Measurements from ENCODE around the gene NUCB1. TPM values are rescaled to one million over a fixed set of nuclear protein-coding genes. Genes with fewer than 3 reads are reported as not detected.
"Not testable (repeated sequence)": the region's sequence is repeated elsewhere in the genome, so short reads cannot be mapped to it uniquely, and the experiment has no call there.

NUCB1 gene
- total and polyA plus RNA-seq, 7 experiments from 2014 or later, result 70.5 to 252 (median 142) TPM

- ChIA-PET CTCF (interaction anchor here (0.6 kb wide), 1 partner anchor 23 kb away, joined by 4 read pairs; no protein-coding TSS in a partner anchor), POLR2A (interaction anchor here (0.6 to 0.8 kb wide), 3 partner anchors 10 to 511 kb away, joined by 3 read pairs; no protein-coding TSS in a partner anchor)
- H3K36me3 ChIP-seq (ENCODE audit: control insufficient read depth in 2 of 3, insufficient read depth in 3 of 3, low read length in 3 of 3), result peaks cover 0 to 25% (median 0%) of the 10 kb centered on the region in 3 experiments
- H3K27ac Mint-ChIP-seq, result peak overlapping the region in 5 of 9 donors; percentile 1 to 89 (median 66)
- intact Hi-C loops (cut with micrococcal nuclease), result no loop called here
- H3K4me3 ChIP-seq (ENCODE audit: low read length), result no peak overlapping the region
- H3K4me1 Mint-ChIP-seq, result peaks cover 21 to 48% (median 29%) of the 10 kb centered on the region in 7 donors
- no peak overlapping the region for H3K27ac ChIP-seq (ENCODE audit: low read depth, low read length)
- peaks cover 27 to 30% of the 10 kb centered on the region in 2 donors for H3K4me1 ChIP-seq (ENCODE audit: control insufficient read depth in 2 of 2, insufficient read depth in 2 of 2, low read length in 2 of 2)
- DNase-seq (peak in 1 of 9 donors; percentile 28), ATAC-seq (peak; percentile 2)
- H3K27me3 Mint-ChIP-seq, result no peaks in the 10 kb centered on the region
- no peaks in the 10 kb centered on the region for H3K27me3 ChIP-seq (ENCODE audit: control insufficient read depth in 2 of 2, insufficient read depth in 2 of 2, low read length in 2 of 2)
- peak overlapping the region in 1 of 10 donors; percentile 27 for H3K4me3 Mint-ChIP-seq
- H3K36me3 Mint-ChIP-seq, result peaks cover 0 to 42% (median 12%) of the 10 kb centered on the region in 5 donors
- no peaks in the 10 kb centered on the region for H3K9me3 ChIP-seq (ENCODE audit: control insufficient read depth in 2 of 3, low read length in 3 of 3)
- H3K9me3 Mint-ChIP-seq, result peaks cover 0 to 17% (median 0%) of the 10 kb centered on the region in 11 donors
Measured at GRCh38 chr19:48878196-48879024, 21.7 kb upstream of the NUCB1 start.

GRCh38 chr19:48879025-48879637 is 21.0 kb upstream of the NUCB1 start:
- Histone ChIP-seq H3K9me3 (ENCODE audit: control insufficient read depth in 2 of 3, low read length in 3 of 3) (no peaks in the 10 kb centered on the region), H3K36me3 (ENCODE audit: control insufficient read depth in 2 of 3, insufficient read depth in 3 of 3, low read length in 3 of 3) (peaks cover 0 to 18% (median 0%) of the 10 kb centered on the region in 3 experiments), H3K4me3 (ENCODE audit: low read length) (no peak overlapping the region), H3K4me1 (ENCODE audit: control insufficient read depth in 2 of 2, insufficient read depth in 2 of 2, low read length in 2 of 2) (peaks cover 19 to 22% of the 10 kb centered on the region in 2 donors), H3K27me3 (ENCODE audit: control insufficient read depth in 2 of 2, insufficient read depth in 2 of 2, low read length in 2 of 2) (no peaks in the 10 kb centered on the region), H3K27ac (ENCODE audit: low read depth, low read length) (no peak overlapping the region)
- no peak overlapping the region for H3K4me3 Mint-ChIP-seq
- DNase-seq (no peak), ATAC-seq (no peak)
- no peaks in the 10 kb centered on the region for H3K27me3 Mint-ChIP-seq
- peak overlapping the region in 2 of 9 donors; percentile 28 to 89 for H3K27ac Mint-ChIP-seq
- H3K9me3 Mint-ChIP-seq, result peaks cover 0 to 17% (median 0%) of the 10 kb centered on the region in 11 donors
- intact Hi-C loops (cut with micrococcal nuclease), result no loop called here
- ChIA-PET CTCF (interaction anchor here (0.6 kb wide), 1 partner anchor 22 kb away, joined by 4 read pairs; no protein-coding TSS in a partner anchor), POLR2A (interaction anchor here (0.5 to 0.7 kb wide), 4 partner anchors 27 to 755 kb away, joined by 3 to 7 read pairs (median 3); no protein-coding TSS in a partner anchor)
- peaks cover 14 to 41% (median 22%) of the 10 kb centered on the region in 7 donors for H3K4me1 Mint-ChIP-seq
- peaks cover 0 to 35% (median 5%) of the 10 kb centered on the region in 5 donors for H3K36me3 Mint-ChIP-seq

- H3K9me3 ChIP-seq (ENCODE audit: control insufficient read depth in 2 of 3, low read length in 3 of 3); H3K27me3 ChIP-seq (ENCODE audit: control insufficient read depth in 2 of 2, insufficient read depth in 2 of 2, low read length in 2 of 2); ATAC-seq; H3K27me3 Mint-ChIP-seq; DNase-seq; H3K4me3 ChIP-seq (ENCODE audit: low read length); H3K27ac ChIP-seq (ENCODE audit: low read depth, low read length); H3K4me3 Mint-ChIP-seq; intact Hi-C loops (cut with micrococcal nuclease): not testable (repeated sequence)
- peaks cover 14 to 17% of the 10 kb centered on the region in 2 donors for H3K4me1 ChIP-seq (ENCODE audit: control insufficient read depth in 2 of 2, insufficient read depth in 2 of 2, low read length in 2 of 2)
- ChIA-PET POLR2A (interaction anchor here (0.6 to 0.7 kb wide), 2 partner anchors 26 to 228 kb away, joined by 3 to 7 read pairs; no protein-coding TSS in a partner anchor), CTCF (interaction anchor here (0.6 kb wide), 1 partner anchor 104 kb away, joined by 3 read pairs; no protein-coding TSS in a partner anchor)
- peaks cover 0 to 12% (median 0%) of the 10 kb centered on the region in 3 experiments for H3K36me3 ChIP-seq (ENCODE audit: control insufficient read depth in 2 of 3, insufficient read depth in 3 of 3, low read length in 3 of 3)
- Mint-ChIP-seq H3K27ac (peak overlapping the region in 1 of 9 donors; percentile 89), H3K4me1 (peaks cover 9 to 35% (median 16%) of the 10 kb centered on the region in 7 donors), H3K9me3 (peaks cover 0 to 17% (median 0%) of the 10 kb centered on the region in 11 donors), H3K36me3 (peaks cover 0 to 30% (median 5%) of the 10 kb centered on the region in 5 donors)
Measured at GRCh38 chr19:48879696-48880095, 20.4 kb upstream of the NUCB1 start.

GRCh38 chr19:48881741-48882657 is 18.1 kb upstream of the NUCB1 start:
- Histone ChIP-seq H3K4me3 (ENCODE audit: low read length) (no peak overlapping the region), H3K36me3 (ENCODE audit: control insufficient read depth in 2 of 3, insufficient read depth in 3 of 3, low read length in 3 of 3) (no peaks in the 10 kb centered on the region), H3K9me3 (ENCODE audit: control insufficient read depth in 2 of 3, low read length in 3 of 3) (no peaks in the 10 kb centered on the region), H3K27ac (ENCODE audit: low read depth, low read length) (no peak overlapping the region), H3K4me1 (ENCODE audit: control insufficient read depth in 2 of 2, insufficient read depth in 2 of 2, low read length in 2 of 2) (no peaks in the 10 kb centered on the region), H3K27me3 (ENCODE audit: control insufficient read depth in 2 of 2, insufficient read depth in 2 of 2, low read length in 2 of 2) (no peaks in the 10 kb centered on the region)
- POLR2A ChIA-PET, result interaction anchor here (0.6 to 1.0 kb wide), 2 partner anchors 9 to 200 kb away, joined by 3 to 4 read pairs; no protein-coding TSS in a partner anchor
- H3K27me3 Mint-ChIP-seq, result no peaks in the 10 kb centered on the region
- ATAC-seq (peak; percentile 52), DNase-seq (peak in 3 of 9 donors; percentile 21 to 54 (median 25))
- peaks cover 0 to 16% (median 0%) of the 10 kb centered on the region in 5 donors for H3K36me3 Mint-ChIP-seq
- intact Hi-C loops (cut with micrococcal nuclease), result no loop called here
- H3K9me3 Mint-ChIP-seq, result peaks cover 0 to 10% (median 0%) of the 10 kb centered on the region in 11 donors
- H3K27ac Mint-ChIP-seq, result peak overlapping the region in 1 of 9 donors; percentile 83
- CTCF ChIA-PET, result no interaction called here
- peak overlapping the region in 1 of 10 donors; percentile 45 for H3K4me3 Mint-ChIP-seq
- H3K4me1 Mint-ChIP-seq, result peaks cover 0 to 18% (median 0%) of the 10 kb centered on the region in 7 donors

- ATAC-seq (no peak), DNase-seq (no peak)
- H3K4me3 ChIP-seq (ENCODE audit: low read length), result no peak overlapping the region
- no peaks in the 10 kb centered on the region for H3K36me3 ChIP-seq (ENCODE audit: control insufficient read depth in 2 of 3, insufficient read depth in 3 of 3, low read length in 3 of 3)
- H3K4me1 Mint-ChIP-seq, result peaks cover 0 to 1% (median 0%) of the 10 kb centered on the region in 7 donors
- no peaks in the 10 kb centered on the region for H3K27me3 ChIP-seq (ENCODE audit: control insufficient read depth in 2 of 2, insufficient read depth in 2 of 2, low read length in 2 of 2)
- H3K27ac ChIP-seq (ENCODE audit: low read depth, low read length), result no peak overlapping the region
- peak overlapping the region in 1 of 10 donors; percentile 6 for H3K4me3 Mint-ChIP-seq
- ChIA-PET CTCF (no interaction called here), POLR2A (no interaction called here)
- H3K36me3 Mint-ChIP-seq, result peaks cover 0 to 6% (median 0%) of the 10 kb centered on the region in 5 donors
- H3K27me3 Mint-ChIP-seq, result no peaks in the 10 kb centered on the region
- H3K4me1 ChIP-seq (ENCODE audit: control insufficient read depth in 2 of 2, insufficient read depth in 2 of 2, low read length in 2 of 2), result no peaks in the 10 kb centered on the region
- no peaks in the 10 kb centered on the region for H3K9me3 ChIP-seq (ENCODE audit: control insufficient read depth in 2 of 3, low read length in 3 of 3)
- peaks cover 0 to 8% (median 0%) of the 10 kb centered on the region in 11 donors for H3K9me3 Mint-ChIP-seq
- peak overlapping the region in 3 of 9 donors; percentile 6 to 76 (median 59) for H3K27ac Mint-ChIP-seq
- intact Hi-C loops (cut with micrococcal nuclease), result no loop called here
Measured at GRCh38 chr19:48883726-48884125, 16.4 kb upstream of the NUCB1 start.

Measured in naive thymus-derived CD4-positive, alpha-beta T cell (primary cell).